ENCODE data around the gene PKNOX2. TPM values are rescaled to one million over a fixed set of nuclear protein-coding genes. Genes with fewer than 3 reads are reported as not detected.

The PKNOX2 gene
- total RNA-seq, 2 donors from 2014 or later = 4.0 to 6.9 TPM

DNA sequence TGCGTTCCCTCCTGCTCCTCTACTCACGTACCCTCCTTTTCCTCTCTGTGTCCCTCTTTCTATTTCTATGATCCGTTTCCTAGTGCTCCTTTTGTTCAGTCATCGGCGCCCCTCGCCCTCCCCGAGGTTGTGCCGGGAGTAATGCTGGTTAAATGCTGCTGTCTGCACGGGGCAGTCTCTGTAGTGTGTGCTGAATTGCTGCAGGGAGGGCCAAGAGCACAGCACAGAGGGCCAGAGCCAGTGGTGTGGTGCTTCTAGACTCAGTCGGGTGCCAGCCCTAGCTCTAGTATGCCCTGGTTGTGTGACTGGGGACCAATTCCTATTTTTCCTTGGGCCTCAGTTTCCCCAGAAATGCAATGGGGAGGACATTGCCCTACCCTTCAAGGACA is 98.3 kb downstream of the PKNOX2 start:
- H3K9ac ChIP-seq (ENCODE audit: extremely low read depth, low read length, poor library complexity, severe bottlenecking) = peak overlapping the region; percentile 56
- H3K9me3 ChIP-seq (ENCODE audit: control insufficient read depth, low read length) = no peaks in the 10 kb centered on the region
- peaks cover 54% of the 10 kb centered on the region for H3K4me1 Mint-ChIP-seq

DNA sequence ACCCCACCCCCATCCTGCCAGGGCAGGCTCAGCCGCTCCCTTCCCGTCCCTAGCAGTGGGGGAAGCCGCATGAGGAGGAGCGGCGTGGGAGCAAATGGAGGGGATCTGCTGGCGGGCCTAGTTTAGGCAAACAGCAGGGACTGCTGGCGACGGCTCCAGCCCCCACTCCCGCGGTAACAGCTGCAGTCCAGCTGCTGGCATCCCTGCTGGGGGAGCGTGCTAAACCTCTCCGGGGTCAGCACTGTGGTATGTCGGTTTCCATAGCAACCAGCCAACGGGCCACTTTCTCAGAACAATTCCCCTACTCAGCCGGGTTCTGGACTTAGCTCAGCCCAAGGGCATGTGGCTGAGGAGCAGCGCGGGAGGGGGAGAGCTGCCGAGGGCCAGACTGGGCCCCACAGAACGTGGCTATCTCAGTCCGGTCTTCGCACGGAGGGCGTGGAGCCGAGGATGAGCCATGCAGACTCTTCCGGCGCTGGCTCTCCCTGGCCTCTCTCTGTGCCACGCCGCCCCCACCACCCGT is 98.8 kb downstream of the PKNOX2 start:
- 0 to 10% methylated on average over 4 to 29 of the region's 29 CpGs for WGBS, 2 experiments (ENCODE audit: insufficient coverage in 1 of 2, insufficient read length in 1 of 2)
- H3K4me1 ChIP-seq (ENCODE audit: control insufficient read depth, insufficient read depth, low read length) = peaks cover 20% of the 10 kb centered on the region
- no peaks in the 10 kb centered on the region for H3K36me3 ChIP-seq (ENCODE audit: control insufficient read depth, insufficient read depth, low read length)
- no peaks in the 10 kb centered on the region for H3K9me3 ChIP-seq (ENCODE audit: control insufficient read depth, low read length)
- Mint-ChIP-seq H3K4me1 (peaks cover 59% of the 10 kb centered on the region), H3K27me3 (ENCODE audit: insufficient read depth) (peaks cover 7% of the 10 kb centered on the region), H3K4me3 (peak overlapping the region; percentile 42), H3K27ac (no peak overlapping the region), H3K9me3 (no peaks in the 10 kb centered on the region), H3K36me3 (ENCODE audit: low read depth) (no peaks in the 10 kb centered on the region)
- TF ChIP-seq, protein P1, sequence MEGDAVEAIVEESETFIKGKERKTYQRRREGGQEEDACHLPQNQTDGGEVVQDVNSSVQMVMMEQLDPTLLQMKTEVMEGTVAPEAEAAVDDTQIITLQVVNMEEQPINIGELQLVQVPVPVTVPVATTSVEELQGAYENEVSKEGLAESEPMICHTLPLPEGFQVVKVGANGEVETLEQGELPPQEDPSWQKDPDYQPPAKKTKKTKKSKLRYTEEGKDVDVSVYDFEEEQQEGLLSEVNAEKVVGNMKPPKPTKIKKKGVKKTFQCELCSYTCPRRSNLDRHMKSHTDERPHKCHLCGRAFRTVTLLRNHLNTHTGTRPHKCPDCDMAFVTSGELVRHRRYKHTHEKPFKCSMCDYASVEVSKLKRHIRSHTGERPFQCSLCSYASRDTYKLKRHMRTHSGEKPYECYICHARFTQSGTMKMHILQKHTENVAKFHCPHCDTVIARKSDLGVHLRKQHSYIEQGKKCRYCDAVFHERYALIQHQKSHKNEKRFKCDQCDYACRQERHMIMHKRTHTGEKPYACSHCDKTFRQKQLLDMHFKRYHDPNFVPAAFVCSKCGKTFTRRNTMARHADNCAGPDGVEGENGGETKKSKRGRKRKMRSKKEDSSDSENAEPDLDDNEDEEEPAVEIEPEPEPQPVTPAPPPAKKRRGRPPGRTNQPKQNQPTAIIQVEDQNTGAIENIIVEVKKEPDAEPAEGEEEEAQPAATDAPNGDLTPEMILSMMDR (conservative IDR thresholded peaks at IDR 0.05) = no peak
- no peaks in the 10 kb centered on the region for H3K27me3 ChIP-seq (ENCODE audit: control insufficient read depth, insufficient read depth, low read length, poor library complexity, severe bottlenecking)
- peak overlapping the region; percentile 56 for H3K9ac ChIP-seq (ENCODE audit: extremely low read depth, low read length, poor library complexity, severe bottlenecking)
- peak overlapping the region; percentile 12 for H3K4me3 ChIP-seq (ENCODE audit: low read length)
- peak; percentile 95 for DNase-seq
- peak overlapping the region; percentile 92 for H3K27ac ChIP-seq (ENCODE audit: low read depth, low read length)

More for the DNA sequence above, 98.3 kb downstream of the PKNOX2 start:
- Histone ChIP-seq H3K27ac (ENCODE audit: low read depth, low read length) (peak overlapping the region; percentile 92), H3K4me3 (ENCODE audit: low read length) (peak overlapping the region; percentile 12), H3K4me1 (ENCODE audit: control insufficient read depth, insufficient read depth, low read length) (peaks cover 18% of the 10 kb centered on the region), H3K27me3 (ENCODE audit: control insufficient read depth, insufficient read depth, low read length, poor library complexity, severe bottlenecking) (no peaks in the 10 kb centered on the region), H3K36me3 (ENCODE audit: control insufficient read depth, insufficient read depth, low read length) (no peaks in the 10 kb centered on the region)
- Mint-ChIP-seq H3K27me3 (ENCODE audit: insufficient read depth) (peaks cover 7% of the 10 kb centered on the region), H3K9me3 (no peaks in the 10 kb centered on the region), H3K4me3 (peak overlapping the region; percentile 42), H3K27ac (no peak overlapping the region), H3K36me3 (ENCODE audit: low read depth) (no peaks in the 10 kb centered on the region)
- 16 to 25% methylated on average over 10 of the region's 10 CpGs for WGBS, 2 experiments (ENCODE audit: insufficient coverage in 1 of 2, insufficient read length in 1 of 2)
- TF ChIP-seq, protein P1 (conservative IDR thresholded peaks at IDR 0.05) = no peak
- DNase-seq = peak; percentile 76

DNA sequence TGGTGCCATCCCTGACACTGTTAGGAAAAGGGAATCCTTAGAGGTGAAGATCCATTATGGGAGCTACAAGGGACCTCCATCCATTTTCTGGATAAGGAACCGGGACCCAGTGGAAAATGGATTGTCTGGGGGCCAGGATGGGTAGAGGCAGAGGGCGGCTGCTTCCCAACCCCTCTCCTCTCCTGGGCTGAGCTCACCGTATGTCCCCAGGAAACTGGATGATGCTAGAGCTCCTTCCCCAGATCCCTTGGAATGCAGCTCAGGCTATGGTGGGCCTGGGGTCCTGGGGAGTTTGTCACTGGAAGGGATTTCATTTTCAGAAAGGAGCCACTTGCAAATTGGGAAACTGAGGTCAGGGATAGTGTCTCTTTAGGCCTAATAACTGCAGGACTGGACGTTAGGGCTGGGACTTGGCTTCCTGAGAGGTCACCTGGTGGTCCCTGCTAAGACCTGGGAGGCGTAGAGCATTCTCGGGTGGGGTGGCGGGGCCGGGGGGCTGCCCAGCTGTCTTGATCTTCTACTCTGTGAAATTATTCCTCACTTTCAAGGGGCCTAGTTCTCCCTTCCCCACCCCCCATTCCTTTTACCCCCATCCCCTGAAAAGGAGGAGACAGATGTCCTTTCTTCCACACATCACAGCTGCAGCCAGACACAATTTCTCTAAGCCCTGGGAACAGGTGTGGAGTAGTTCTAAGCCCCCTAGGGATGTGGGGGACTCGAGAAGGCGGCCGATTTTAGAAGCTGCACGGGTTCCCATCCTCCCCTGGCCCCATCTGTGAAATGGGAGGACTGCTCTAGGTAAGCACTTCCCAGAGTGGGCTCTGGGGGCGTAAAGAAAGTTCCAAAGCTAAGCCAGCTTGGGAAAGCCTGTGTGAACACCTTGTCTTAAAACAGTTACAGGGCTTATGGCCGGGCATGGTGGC is 99.8 kb downstream of the PKNOX2 start:
- no peaks in the 10 kb centered on the region for H3K36me3 ChIP-seq (ENCODE audit: control insufficient read depth, insufficient read depth, low read length)

More for the DNA sequence above, 99.8 kb downstream of the PKNOX2 start:
- Histone ChIP-seq H3K4me3 (ENCODE audit: low read length) (no peak overlapping the region), H3K27ac (ENCODE audit: low read depth, low read length) (peak overlapping the region; percentile 92), H3K4me1 (ENCODE audit: control insufficient read depth, insufficient read depth, low read length) (peaks cover 24% of the 10 kb centered on the region), H3K27me3 (ENCODE audit: control insufficient read depth, insufficient read depth, low read length, poor library complexity, severe bottlenecking) (no peaks in the 10 kb centered on the region), H3K9me3 (ENCODE audit: control insufficient read depth, low read length) (no peaks in the 10 kb centered on the region), H3K9ac (ENCODE audit: extremely low read depth, low read length, poor library complexity, severe bottlenecking) (no peak overlapping the region)
- Mint-ChIP-seq H3K27me3 (ENCODE audit: insufficient read depth) (peaks cover 7% of the 10 kb centered on the region), H3K4me3 (no peak overlapping the region), H3K27ac (no peak overlapping the region), H3K4me1 (peaks cover 63% of the 10 kb centered on the region), H3K9me3 (no peaks in the 10 kb centered on the region), H3K36me3 (ENCODE audit: low read depth) (no peaks in the 10 kb centered on the region)
- TF ChIP-seq, protein P1 (conservative IDR thresholded peaks at IDR 0.05) = no peak
- 86 to 90% methylated on average over 11 to 14 of the region's 14 CpGs for WGBS, 2 experiments (ENCODE audit: insufficient coverage in 1 of 2, insufficient read length in 1 of 2)
- no peak for DNase-seq

Data from endodermal cell (in vitro differentiated cells).